GM12872 (cell line): ENCODE results near the gene NHSL2.

Source experiments
- TF ChIP-seq, protein P1 (sequence below): IDR thresholded peaks from 3 replicates; pipeline ENCODE4 v1.5.1; 2011; ENCODE audit warnings: low read depth, mild to moderate bottlenecking, low read length, moderate library complexity; ENCODE audit not compliant: insufficient read depth

Gene NHSL2

DNA sequence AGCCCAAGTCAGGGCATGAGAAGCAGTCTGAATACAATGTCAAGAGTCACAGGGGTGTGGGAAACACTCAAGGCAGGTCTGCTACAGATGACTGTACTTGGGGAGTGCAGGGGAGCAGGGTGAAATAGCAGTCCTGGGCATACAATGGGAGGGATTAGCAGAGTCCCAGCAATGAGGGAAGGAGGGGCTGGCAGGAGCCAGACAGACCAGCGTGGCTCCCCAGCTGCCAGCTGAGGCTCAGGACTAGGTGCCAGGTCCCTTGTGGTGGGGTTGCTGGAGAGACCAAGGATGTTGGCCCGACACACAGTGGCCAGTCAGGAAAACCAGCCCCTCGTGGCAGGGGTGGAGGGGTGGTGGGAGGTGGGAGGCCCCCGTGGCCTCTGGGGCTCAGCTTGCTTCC lies 134.5 kb downstream of the NHSL2 start:
- TF ChIP-seq, protein P1, sequence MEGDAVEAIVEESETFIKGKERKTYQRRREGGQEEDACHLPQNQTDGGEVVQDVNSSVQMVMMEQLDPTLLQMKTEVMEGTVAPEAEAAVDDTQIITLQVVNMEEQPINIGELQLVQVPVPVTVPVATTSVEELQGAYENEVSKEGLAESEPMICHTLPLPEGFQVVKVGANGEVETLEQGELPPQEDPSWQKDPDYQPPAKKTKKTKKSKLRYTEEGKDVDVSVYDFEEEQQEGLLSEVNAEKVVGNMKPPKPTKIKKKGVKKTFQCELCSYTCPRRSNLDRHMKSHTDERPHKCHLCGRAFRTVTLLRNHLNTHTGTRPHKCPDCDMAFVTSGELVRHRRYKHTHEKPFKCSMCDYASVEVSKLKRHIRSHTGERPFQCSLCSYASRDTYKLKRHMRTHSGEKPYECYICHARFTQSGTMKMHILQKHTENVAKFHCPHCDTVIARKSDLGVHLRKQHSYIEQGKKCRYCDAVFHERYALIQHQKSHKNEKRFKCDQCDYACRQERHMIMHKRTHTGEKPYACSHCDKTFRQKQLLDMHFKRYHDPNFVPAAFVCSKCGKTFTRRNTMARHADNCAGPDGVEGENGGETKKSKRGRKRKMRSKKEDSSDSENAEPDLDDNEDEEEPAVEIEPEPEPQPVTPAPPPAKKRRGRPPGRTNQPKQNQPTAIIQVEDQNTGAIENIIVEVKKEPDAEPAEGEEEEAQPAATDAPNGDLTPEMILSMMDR: no peak

DNA sequence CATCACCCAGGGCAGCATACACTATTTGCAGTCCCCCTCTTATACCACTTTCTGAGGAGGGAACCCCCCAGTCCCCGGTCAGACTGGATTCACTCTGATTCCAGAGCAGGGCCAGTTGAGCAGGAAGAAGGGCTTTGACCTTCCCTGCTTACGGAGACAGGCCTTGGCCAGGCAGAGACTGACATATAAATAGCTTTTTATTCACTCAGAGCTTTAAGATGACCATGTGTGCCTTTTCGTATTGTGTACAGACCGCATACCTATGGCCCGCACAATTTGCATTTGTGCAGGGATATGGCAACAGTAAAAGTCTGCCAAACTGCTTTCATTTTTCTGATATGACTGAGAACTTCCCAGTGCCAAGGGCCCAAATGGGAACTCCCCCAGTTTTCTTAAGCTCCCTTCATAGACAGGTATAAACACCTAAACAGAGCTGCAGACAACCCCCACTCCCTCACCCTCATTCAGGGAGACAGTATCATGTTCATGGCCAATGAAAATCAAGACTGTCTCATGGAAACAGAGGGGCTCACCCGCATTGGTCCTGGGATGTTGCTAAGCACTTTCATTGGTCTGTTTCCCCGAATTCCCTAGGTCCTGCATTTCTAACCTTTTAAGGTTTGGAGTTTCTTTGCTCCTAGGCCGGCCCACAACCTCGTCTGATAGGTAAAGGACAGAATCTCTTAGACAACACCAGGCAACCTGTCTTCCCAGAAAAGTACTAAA lies 135.1 kb downstream of the NHSL2 start:
- TF ChIP-seq, protein P1: no peak

DNA sequence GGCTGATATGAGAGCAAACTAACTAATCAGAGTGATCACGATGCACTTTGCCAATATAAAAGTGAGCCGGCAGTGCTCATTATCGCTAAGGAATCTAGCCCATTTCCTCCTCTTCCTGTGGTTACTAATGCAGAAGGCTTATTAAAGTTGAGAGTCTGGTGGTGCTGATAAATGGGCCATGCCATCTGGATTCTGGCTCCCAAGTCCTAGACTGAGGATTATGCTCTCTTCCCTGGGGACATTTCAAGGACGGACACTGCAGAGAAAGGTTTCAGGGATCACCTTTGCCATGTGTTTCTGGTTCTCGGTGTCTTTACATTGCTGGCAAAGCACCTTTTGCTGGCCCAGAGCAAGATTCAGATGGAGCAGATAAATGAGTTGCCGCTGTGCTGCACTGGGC lies 135.8 kb downstream of the NHSL2 start:
- TF ChIP-seq, protein P1: no peak

DNA sequence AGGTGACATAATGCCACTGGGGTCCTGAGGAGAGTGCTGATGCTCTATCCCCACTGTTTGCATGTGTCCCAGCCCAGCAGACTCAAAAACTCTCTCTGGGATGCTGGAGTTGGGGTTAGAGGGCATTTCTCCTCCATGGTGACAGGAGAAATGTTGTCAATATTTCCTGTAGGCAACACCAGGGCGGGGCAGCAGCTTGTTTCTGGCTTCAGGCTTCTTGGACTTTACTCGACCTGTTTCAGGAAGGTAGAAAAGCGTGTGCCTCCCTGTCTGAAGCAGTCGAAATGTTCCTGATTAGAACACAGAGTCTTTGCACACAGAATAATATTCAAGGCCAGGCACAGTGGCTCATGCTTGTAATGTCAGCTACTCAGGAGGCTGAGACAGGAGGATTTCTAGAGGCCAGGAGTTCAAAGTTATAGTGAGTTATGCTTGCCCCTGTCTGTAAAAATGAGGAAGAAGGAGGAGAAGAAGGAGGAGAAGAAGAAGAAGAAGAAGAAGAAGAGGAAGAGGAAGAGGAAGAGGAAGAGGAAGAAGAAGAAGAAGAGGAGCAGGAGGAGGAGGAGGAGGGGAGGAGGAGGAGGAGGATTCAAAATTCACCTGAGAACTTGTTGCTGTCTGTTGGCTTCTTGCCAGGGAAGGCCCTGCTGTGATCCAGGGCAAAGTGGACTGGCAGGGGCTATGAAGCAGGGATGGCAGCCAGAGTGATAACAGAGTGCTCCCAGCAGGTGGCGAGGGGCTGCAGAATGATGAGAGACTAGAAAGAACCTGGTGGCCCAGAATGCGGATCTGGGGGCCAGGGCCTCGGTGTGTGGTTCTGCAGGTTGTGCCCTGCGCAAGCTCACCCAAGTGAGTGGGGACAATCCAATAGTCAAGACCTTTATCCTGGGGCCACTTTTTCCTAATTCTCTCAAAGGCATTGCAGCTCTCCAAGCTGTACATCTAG lies 138.1 kb downstream of the NHSL2 start:
- TF ChIP-seq, protein P1: no peak

DNA sequence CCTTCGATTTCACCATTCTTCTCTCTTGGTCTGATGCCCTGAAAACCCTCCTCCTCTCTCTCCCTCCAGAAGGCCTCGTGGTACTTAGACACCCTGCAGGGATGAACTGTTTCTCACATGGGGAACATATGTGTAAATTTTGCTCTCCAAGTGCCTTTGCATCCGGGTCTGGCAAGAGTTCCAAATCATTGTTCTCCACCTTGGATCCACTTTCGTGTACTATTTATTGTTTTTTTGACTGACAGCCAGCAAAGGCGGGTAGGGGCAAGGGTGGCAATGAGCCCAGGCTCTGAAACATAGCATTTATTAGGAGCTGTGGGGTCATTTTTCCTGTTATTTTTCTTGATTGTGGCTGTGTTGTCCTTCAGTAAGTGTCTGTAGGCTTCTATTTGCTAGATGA lies 139.4 kb downstream of the NHSL2 start:
- TF ChIP-seq, protein P1: no peak

DNA sequence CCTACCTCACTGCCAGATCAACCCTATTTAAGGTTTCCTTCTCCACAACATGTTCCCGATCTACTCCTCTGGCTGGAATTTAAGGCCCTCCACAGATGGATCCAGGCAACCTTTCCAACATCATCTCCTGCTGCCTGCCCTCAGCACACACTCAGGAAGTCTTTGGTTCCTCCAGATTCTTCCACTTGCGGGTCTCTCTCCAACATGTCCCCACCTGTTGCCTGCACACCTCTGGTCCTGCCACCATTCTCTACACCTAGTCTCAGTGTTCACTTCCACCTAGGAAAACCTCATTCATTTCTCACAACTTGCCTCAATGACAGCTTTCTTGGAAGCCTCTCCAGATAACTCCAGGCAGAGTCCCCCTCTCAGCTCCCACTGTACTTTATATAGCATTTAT lies 140.9 kb downstream of the NHSL2 start:
- TF ChIP-seq, protein P1: no peak

DNA sequence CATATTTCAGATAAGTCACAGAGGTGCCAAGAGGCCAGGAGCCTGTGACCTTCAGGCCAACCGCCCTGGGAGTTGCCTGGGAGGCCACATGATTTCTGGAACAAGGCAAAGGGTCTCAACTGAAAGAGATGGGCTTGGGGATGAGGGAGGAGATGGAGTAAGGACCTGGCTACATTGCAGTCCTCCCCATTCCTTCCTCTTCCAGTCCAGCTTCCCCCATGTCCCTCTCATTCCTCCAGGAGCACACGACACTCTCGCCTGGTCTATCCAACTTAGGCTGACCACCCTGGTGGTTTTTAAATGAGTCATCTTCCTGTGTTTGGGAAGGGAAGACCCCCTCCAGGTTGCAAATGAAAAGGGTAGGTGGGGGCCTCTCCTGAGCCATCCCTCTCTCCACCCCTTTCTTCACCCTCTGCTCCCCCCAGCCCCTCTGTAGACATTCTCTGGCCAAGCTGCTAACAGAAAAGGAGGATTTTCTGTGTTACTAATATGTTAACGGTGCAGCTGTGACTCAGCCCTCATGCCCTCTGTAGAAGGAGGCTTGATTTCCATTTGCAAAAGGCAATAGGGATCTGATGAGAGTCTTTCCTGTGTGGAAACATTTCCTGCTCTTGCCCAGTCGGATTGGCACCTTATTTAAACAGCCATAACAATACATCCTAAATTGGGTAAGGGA lies 141.9 kb downstream of the NHSL2 start:
- TF ChIP-seq, protein P1: no peak
